ENCODE measurements around the gene BCL2L13.

- TF ChIP-seq ELF4 (IDR thresholded peaks at IDR 0.05) (no peak), FOXM1 (IDR thresholded peaks at IDR 0.05; ENCODE audit: borderline replicate concordance) (no peak), CTBP1 (IDR thresholded peaks at IDR 0.05; ENCODE audit: borderline replicate concordance) (no peak), SP1 (IDR thresholded peaks at IDR 0.05) (no peak), FOXA1 (IDR thresholded peaks at IDR 0.05) (no peak), HDGF (IDR thresholded peaks at IDR 0.05; ENCODE audit: borderline replicate concordance) (no peak), ARNT (IDR thresholded peaks at IDR 0.05) (no peak), NFRKB (IDR thresholded peaks at IDR 0.05) (no peak)
Measured at GRCh38 chr22:17627961-17628405, 10.6 kb upstream of the BCL2L13 start.

All from HEK293T (cell line).